MM.1S (cell line): ENCODE results near the gene NQO1.

Experiments used
- DNase-seq: peaks from one replicate; pipeline ENCODE4 v3.0.0-alpha.2; 2015
- H2AFZ ChIP-seq: fragments of 300-600 bp; sonication (generic); 2 replicates; pipeline ENCODE4 v1.6.0; 2016; ENCODE audit warnings: antibody characterized with exemption, low read length
- H3F3A ChIP-seq: fragments of 300-600 bp; sonication (generic); 2 replicates; pipeline ENCODE4 v1.6.1; 2016; ENCODE audit warnings: mild to moderate bottlenecking, antibody characterized with exemption, low read length, moderate library complexity, mixed read lengths; ENCODE audit not compliant: insufficient read depth
- H3K27ac ChIP-seq: fragments of 300-600 bp; sonication (generic); 2 replicates; pipeline ENCODE4 v1.5.1; 2016; ENCODE audit warnings: mild to moderate bottlenecking, low read length
- H3K27me3 ChIP-seq: fragments of 300-600 bp; sonication (generic); replicated peaks from 2 replicates; pipeline ENCODE4 v1.6.0; 2016; ENCODE audit warnings: low read length; ENCODE audit not compliant: insufficient read depth
- H3K36me3 ChIP-seq: fragments of 300-600 bp; sonication (generic); replicated peaks from 2 replicates; pipeline ENCODE4 v1.6.1; 2016; ENCODE audit warnings: mild to moderate bottlenecking, low read length, mixed read lengths; ENCODE audit not compliant: insufficient read depth
- H3K4me1 ChIP-seq: fragments of 300-600 bp; sonication (generic); 2 replicates; pipeline ENCODE4 v1.6.1; 2016; ENCODE audit warnings: low read length, mixed read lengths
- H3K4me2 ChIP-seq: fragments of 300-600 bp; sonication (generic); 2 replicates; pipeline ENCODE4 v1.6.0; 2016; ENCODE audit warnings: low read depth, low read length
- H3K4me3 ChIP-seq: fragments of 300-600 bp; sonication (generic); 2 replicates; pipeline ENCODE4 v1.5.1; 2016; ENCODE audit warnings: low read length, mixed read lengths
- H3K79me2 ChIP-seq: fragments of 300-600 bp; sonication (generic); 2 replicates; pipeline ENCODE4 v1.6.1; 2016; ENCODE audit warnings: mixed run types, low read length, mixed read lengths
- H3K9ac ChIP-seq: fragments of 300-600 bp; sonication (generic); 2 replicates; pipeline ENCODE4 v1.6.1; 2016; ENCODE audit warnings: low read length, mixed read lengths
- H3K9me2 ChIP-seq: fragments of 300-600 bp; sonication (generic); replicated peaks from 2 replicates; pipeline ENCODE4 v1.6.1; 2016; ENCODE audit warnings: mild to moderate bottlenecking, low read length, mixed read lengths; ENCODE audit not compliant: insufficient read depth
- H3K9me3 ChIP-seq: fragments of 300-600 bp; sonication (generic); replicated peaks from 2 replicates; pipeline ENCODE4 v1.6.1; 2016; ENCODE audit warnings: mild to moderate bottlenecking, low read length, mixed read lengths; ENCODE audit not compliant: insufficient read depth
- H4K20me1 ChIP-seq: fragments of 300-600 bp; sonication (generic); 2 replicates; pipeline ENCODE4 v1.6.1; 2016; ENCODE audit warnings: mild to moderate bottlenecking, low read length, moderate library complexity, mixed read lengths; ENCODE audit not compliant: insufficient read depth
- EZH2 ChIP-seq: fragments of 300-600 bp; sonication (generic); optimal IDR thresholded peaks from 2 replicates; pipeline ENCODE3; 2017; ENCODE audit warnings: low read depth, mild to moderate bottlenecking, antibody characterized with exemption, low read length, mixed read lengths
- EZH2phosphoT487 ChIP-seq: fragments of 300-600 bp; sonication (generic); IDR thresholded peaks from 2 replicates; pipeline ENCODE4 v1.6.1; 2018; ENCODE audit warnings: antibody characterized with exemption, low read length
- TF ChIP-seq, protein P1 (sequence below): fragments of 300-600 bp; sonication (generic); IDR thresholded peaks from 2 replicates; pipeline ENCODE4 v1.5.1; 2016; ENCODE audit warnings: antibody characterized with exemption, low read length, mixed read lengths

Gene NQO1

GRCh38 chr16:69744363-69745231 is 18.2 kb upstream of the NQO1 start:
- H3K4me3 ChIP-seq = no peak overlapping the region
- no peak for DNase-seq
- no peaks in the 10 kb centered on the region for H3K9me3 ChIP-seq
- no peak overlapping the region for H2AFZ ChIP-seq
- H3K9me2 ChIP-seq = no peaks in the 10 kb centered on the region
- TF ChIP-seq EZH2 = no peak
- no peak for TF ChIP-seq EZH2phosphoT487
- TF ChIP-seq, protein P1, sequence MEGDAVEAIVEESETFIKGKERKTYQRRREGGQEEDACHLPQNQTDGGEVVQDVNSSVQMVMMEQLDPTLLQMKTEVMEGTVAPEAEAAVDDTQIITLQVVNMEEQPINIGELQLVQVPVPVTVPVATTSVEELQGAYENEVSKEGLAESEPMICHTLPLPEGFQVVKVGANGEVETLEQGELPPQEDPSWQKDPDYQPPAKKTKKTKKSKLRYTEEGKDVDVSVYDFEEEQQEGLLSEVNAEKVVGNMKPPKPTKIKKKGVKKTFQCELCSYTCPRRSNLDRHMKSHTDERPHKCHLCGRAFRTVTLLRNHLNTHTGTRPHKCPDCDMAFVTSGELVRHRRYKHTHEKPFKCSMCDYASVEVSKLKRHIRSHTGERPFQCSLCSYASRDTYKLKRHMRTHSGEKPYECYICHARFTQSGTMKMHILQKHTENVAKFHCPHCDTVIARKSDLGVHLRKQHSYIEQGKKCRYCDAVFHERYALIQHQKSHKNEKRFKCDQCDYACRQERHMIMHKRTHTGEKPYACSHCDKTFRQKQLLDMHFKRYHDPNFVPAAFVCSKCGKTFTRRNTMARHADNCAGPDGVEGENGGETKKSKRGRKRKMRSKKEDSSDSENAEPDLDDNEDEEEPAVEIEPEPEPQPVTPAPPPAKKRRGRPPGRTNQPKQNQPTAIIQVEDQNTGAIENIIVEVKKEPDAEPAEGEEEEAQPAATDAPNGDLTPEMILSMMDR = no peak
- H3K27me3 ChIP-seq = no peaks in the 10 kb centered on the region
- no peak overlapping the region for H3K9ac ChIP-seq
- no peak overlapping the region for H3K4me2 ChIP-seq
- peaks cover 40% of the 10 kb centered on the region for H3K79me2 ChIP-seq
- no peaks in the 10 kb centered on the region; the same call in 1 of the 2 replicates for H4K20me1 ChIP-seq
- H3K27ac ChIP-seq = no peak overlapping the region
- H3K36me3 ChIP-seq = peaks cover 38% of the 10 kb centered on the region
- no peaks in the 10 kb centered on the region for H3F3A ChIP-seq
- no peaks in the 10 kb centered on the region for H3K4me1 ChIP-seq

- no peaks in the 10 kb centered on the region for H3F3A ChIP-seq
- peaks cover 29% of the 10 kb centered on the region for H3K36me3 ChIP-seq
- H3K9ac ChIP-seq = no peak overlapping the region
- H3K4me2 ChIP-seq = no peak overlapping the region
- no peaks in the 10 kb centered on the region for H3K9me3 ChIP-seq
- peaks cover 18% of the 10 kb centered on the region for H3K79me2 ChIP-seq
- H3K4me1 ChIP-seq = no peaks in the 10 kb centered on the region
- H2AFZ ChIP-seq = no peak overlapping the region
- DNase-seq = no peak
- no peak overlapping the region for H3K27ac ChIP-seq
- no peaks in the 10 kb centered on the region for H3K9me2 ChIP-seq
- TF ChIP-seq EZH2 (no peak), EZH2phosphoT487 (no peak)
- TF ChIP-seq, protein P1 = no peak
- H3K27me3 ChIP-seq = no peaks in the 10 kb centered on the region
- no peaks in the 10 kb centered on the region; the same call in 1 of the 2 replicates for H4K20me1 ChIP-seq
- no peak overlapping the region for H3K4me3 ChIP-seq
Measured at GRCh38 chr16:69741951-69742904, 15.9 kb upstream of the NQO1 start.

- H3K9me2 ChIP-seq = no peaks in the 10 kb centered on the region
Measured at GRCh38 chr16:69741519-69741918, 15.2 kb upstream of the NQO1 start.

More at GRCh38 chr16:69741519-69741918, 15.2 kb upstream of the NQO1 start:
- Histone ChIP-seq H3K79me2 (peaks cover 15% of the 10 kb centered on the region), H3K27me3 (no peaks in the 10 kb centered on the region), H3K36me3 (peaks cover 27% of the 10 kb centered on the region), H3K9me3 (no peaks in the 10 kb centered on the region), H3K27ac (no peak overlapping the region), H3K4me3 (no peak overlapping the region), H4K20me1 (no peaks in the 10 kb centered on the region; the same call in 1 of the 2 replicates), H3K4me1 (no peaks in the 10 kb centered on the region), H3K9ac (no peak overlapping the region), H3F3A (no peaks in the 10 kb centered on the region), H3K4me2 (no peak overlapping the region), H2AFZ (no peak overlapping the region)
- no peak for TF ChIP-seq EZH2
- no peak for TF ChIP-seq EZH2phosphoT487
- TF ChIP-seq, protein P1 = no peak
- no peak for DNase-seq
